ENCODE data around the gene HPSE.
A peak's percentile ranks its signal among the peaks of the same experiment; 100 is the strongest.

HPSE gene

DNA sequence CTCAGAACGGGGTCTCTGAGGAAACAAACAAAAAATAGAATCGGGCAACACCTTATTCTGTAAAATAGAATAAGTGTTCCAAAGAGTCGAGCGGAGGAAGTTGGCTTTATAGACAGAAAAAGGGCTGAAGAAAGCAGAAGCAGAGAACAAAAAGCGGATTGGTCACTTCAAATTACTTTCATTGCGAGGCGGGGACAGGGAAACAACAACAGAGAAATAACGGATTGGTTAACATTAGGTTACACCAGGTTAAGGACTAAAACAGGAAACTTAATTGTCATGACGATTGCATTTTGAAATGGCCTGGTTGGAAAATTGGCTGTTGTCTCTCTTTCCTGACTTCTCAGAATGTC, 49.6 kb downstream of the HPSE start:
- H3K9me3 ChIP-seq (ENCODE audit: insufficient read depth, low read length), result no peaks in the 10 kb centered on the region
- H3K27ac ChIP-seq (ENCODE audit: low read length), result peak overlapping the region; percentile 18; the same call in 1 of the 2 replicates
- H3K79me2 ChIP-seq (ENCODE audit: low read length), result peaks cover 11% of the 10 kb centered on the region; the same call in 1 of the 2 replicates
- peak overlapping the region; percentile 77 for H3K9ac ChIP-seq (ENCODE audit: low read length)
- peaks cover 33% of the 10 kb centered on the region for H3K4me1 ChIP-seq (ENCODE audit: low read length)
- peak overlapping the region; percentile 77 for H3K4me3 ChIP-seq (ENCODE audit: low read length)
- no peak for TF ChIP-seq EZH2phosphoT487 (IDR thresholded peaks at IDR 0.05; ENCODE audit: low read depth)
- TF ChIP-seq, protein P1, sequence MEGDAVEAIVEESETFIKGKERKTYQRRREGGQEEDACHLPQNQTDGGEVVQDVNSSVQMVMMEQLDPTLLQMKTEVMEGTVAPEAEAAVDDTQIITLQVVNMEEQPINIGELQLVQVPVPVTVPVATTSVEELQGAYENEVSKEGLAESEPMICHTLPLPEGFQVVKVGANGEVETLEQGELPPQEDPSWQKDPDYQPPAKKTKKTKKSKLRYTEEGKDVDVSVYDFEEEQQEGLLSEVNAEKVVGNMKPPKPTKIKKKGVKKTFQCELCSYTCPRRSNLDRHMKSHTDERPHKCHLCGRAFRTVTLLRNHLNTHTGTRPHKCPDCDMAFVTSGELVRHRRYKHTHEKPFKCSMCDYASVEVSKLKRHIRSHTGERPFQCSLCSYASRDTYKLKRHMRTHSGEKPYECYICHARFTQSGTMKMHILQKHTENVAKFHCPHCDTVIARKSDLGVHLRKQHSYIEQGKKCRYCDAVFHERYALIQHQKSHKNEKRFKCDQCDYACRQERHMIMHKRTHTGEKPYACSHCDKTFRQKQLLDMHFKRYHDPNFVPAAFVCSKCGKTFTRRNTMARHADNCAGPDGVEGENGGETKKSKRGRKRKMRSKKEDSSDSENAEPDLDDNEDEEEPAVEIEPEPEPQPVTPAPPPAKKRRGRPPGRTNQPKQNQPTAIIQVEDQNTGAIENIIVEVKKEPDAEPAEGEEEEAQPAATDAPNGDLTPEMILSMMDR (IDR thresholded peaks at IDR 0.05; ENCODE audit: low read depth, low read length), result no peak
- no peaks in the 10 kb centered on the region for H3K27me3 ChIP-seq (ENCODE audit: low read depth, low read length)
- peak overlapping the region; percentile 91 for H2AFZ ChIP-seq (ENCODE audit: low read depth, low read length)
- no peaks in the 10 kb centered on the region for H3K36me3 ChIP-seq (replicated peaks; ENCODE audit: low read depth, low read length)
- peaks cover 7% of the 10 kb centered on the region; the same call in 1 of the 2 replicates for H4K20me1 ChIP-seq (ENCODE audit: insufficient read depth, low read length)
- peak overlapping the region; percentile 78 for H3K4me2 ChIP-seq (ENCODE audit: low read length)

DNA sequence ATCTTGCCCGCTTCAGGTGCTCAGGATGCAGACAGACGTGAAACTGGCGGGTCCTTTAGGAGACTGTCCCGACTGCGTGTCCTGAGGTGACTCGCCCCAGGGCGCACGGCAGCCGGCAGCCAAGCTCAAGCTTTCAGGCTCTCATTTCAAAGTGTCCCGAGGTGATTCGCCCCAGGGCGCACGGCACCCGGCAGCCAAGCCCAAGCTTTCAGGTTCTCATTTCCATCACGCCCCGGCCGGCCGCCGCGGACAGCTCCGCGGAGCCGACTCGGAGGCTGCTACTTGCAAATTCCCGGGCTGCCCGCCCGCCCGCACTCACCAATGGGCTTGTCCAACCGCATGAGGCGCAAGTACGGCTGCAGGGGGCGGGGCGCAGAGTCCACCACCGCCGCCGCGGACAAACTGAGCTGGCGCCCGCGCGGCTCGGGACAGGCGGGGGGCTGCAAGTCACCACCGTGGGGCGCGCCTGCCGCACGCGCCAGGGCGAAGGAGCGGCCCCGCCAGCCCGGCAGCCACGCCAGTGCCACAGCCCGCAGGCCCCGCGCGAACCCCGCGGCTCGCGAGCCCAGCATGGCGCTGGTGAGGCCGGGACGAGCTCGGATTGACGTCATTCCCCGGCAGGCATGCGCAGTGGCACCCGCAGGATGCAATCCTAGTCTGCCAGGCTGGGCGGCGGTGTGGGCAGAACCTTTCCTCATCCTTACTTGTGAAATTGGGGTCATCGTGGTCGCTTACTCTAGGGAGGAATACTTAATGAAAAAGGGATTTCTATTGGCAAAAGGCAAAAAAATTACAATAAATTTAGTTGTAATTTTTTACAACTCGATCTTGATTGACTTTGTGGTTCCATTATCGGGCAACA, 50.2 kb downstream of the HPSE start, which contains the start of gene COQ2:
Gene COQ2, minus strand, starts transcription at position 606 of the 862 bp plus-strand sequence. Its CDS starts 34 bp downstream, at position 572.
- Histone ChIP-seq H3K4me3 (ENCODE audit: low read length) (peak within 1 kb of the TSS; percentile 77), H4K20me1 (ENCODE audit: insufficient read depth, low read length) (peaks cover 7% of the 10 kb centered on the region; the same call in 1 of the 2 replicates), H3K4me2 (ENCODE audit: low read length) (peak within 1 kb of the TSS; percentile 78), H3K9me3 (ENCODE audit: insufficient read depth, low read length) (no peaks in the 10 kb centered on the region), H3K27ac (ENCODE audit: low read length) (peak within 1 kb of the TSS; percentile 33), H3K4me1 (ENCODE audit: low read length) (peaks cover 33% of the 10 kb centered on the region), H3K36me3 (replicated peaks; ENCODE audit: low read depth, low read length) (no peaks in the 10 kb centered on the region), H3K9ac (ENCODE audit: low read length) (peak within 1 kb of the TSS; percentile 77), H2AFZ (ENCODE audit: low read depth, low read length) (peak within 1 kb of the TSS; percentile 91), H3K27me3 (ENCODE audit: low read depth, low read length) (no peaks in the 10 kb centered on the region), H3K79me2 (ENCODE audit: low read length) (peaks cover 11% of the 10 kb centered on the region; the same call in 1 of the 2 replicates)
- TF ChIP-seq, protein P1 (IDR thresholded peaks at IDR 0.05; ENCODE audit: low read depth, low read length), result 0 out of 2 replicates have a peak, but pooled peaks have one; percentile 12
- no peak for TF ChIP-seq EZH2phosphoT487 (IDR thresholded peaks at IDR 0.05; ENCODE audit: low read depth)

DNA sequence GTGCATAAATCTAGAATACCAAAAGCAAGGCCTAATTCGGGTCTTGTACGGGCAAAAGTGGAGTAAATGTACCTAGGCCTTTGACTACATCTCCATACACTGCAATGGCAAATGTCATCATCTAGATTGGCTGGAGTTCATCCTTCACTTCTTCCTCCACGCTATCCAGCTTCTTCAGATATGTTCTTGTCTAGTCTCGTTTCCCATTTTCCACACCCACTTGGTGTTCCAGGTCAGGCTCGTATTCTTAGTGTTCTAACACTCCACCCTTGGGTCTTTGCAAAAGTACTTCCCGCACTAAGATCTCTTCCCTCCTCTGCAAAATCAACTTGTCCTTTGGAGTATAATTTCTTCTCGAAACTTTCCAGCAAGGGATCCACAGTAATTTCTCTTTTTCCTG, 51.5 kb downstream of the HPSE start:
- no peak overlapping the region; the same call in 1 of the 2 replicates for H3K9ac ChIP-seq (ENCODE audit: low read length)
- TF ChIP-seq EZH2phosphoT487 (IDR thresholded peaks at IDR 0.05; ENCODE audit: low read depth), result no peak
- TF ChIP-seq, protein P1 (IDR thresholded peaks at IDR 0.05; ENCODE audit: low read depth, low read length), result no peak
- peak overlapping the region; percentile 73 for H3K4me2 ChIP-seq (ENCODE audit: low read length)
- peaks cover 33% of the 10 kb centered on the region for H3K4me1 ChIP-seq (ENCODE audit: low read length)
- H3K27me3 ChIP-seq (ENCODE audit: low read depth, low read length), result no peaks in the 10 kb centered on the region
- H3K9me3 ChIP-seq (ENCODE audit: insufficient read depth, low read length), result no peaks in the 10 kb centered on the region
- H3K4me3 ChIP-seq (ENCODE audit: low read length), result peak overlapping the region; percentile 77; the same call in 1 of the 2 replicates
- peaks cover 11% of the 10 kb centered on the region; the same call in 1 of the 2 replicates for H3K79me2 ChIP-seq (ENCODE audit: low read length)
- H3K27ac ChIP-seq (ENCODE audit: low read length), result no peak overlapping the region
- no peak overlapping the region for H2AFZ ChIP-seq (ENCODE audit: low read depth, low read length)
- H3K36me3 ChIP-seq (replicated peaks; ENCODE audit: low read depth, low read length), result peaks cover 7% of the 10 kb centered on the region
- peaks cover 7% of the 10 kb centered on the region; the same call in 1 of the 2 replicates for H4K20me1 ChIP-seq (ENCODE audit: insufficient read depth, low read length)

DNA sequence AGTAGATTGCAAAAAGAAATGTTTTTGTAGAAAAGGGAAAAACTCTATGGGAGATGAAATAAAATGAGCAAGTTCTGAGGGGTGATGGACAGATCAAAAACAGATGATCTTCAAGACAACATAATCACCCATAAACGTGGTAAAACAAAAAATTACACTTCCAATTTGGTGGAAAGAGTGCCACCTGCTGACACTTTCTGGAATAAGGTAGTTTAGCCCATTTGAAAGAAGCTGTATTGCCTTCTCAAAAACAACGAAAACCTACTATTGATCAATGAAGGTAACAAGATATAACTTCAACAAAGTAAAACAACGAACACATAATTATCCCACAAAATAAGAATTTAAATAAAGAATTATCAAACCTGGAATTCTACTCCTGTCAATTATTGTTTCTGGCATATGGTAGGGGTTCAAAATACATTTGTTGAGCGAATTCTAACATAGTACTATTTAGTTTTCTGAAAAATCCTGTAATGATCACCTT, 52.6 kb downstream of the HPSE start:
- Histone ChIP-seq H3K4me3 (ENCODE audit: low read length) (peak overlapping the region; percentile 35; the same call in 1 of the 2 replicates), H3K27me3 (ENCODE audit: low read depth, low read length) (no peaks in the 10 kb centered on the region), H3K36me3 (replicated peaks; ENCODE audit: low read depth, low read length) (peaks cover 15% of the 10 kb centered on the region), H3K27ac (ENCODE audit: low read length) (no peak overlapping the region), H3K9ac (ENCODE audit: low read length) (0 out of 2 replicates have a peak overlapping the region, but pooled peaks have one; percentile 7), H3K4me2 (ENCODE audit: low read length) (peak overlapping the region; percentile 52), H2AFZ (ENCODE audit: low read depth, low read length) (no peak overlapping the region), H3K79me2 (ENCODE audit: low read length) (peaks cover 11% of the 10 kb centered on the region; the same call in 1 of the 2 replicates), H3K9me3 (ENCODE audit: insufficient read depth, low read length) (no peaks in the 10 kb centered on the region), H4K20me1 (ENCODE audit: insufficient read depth, low read length) (peaks cover 7% of the 10 kb centered on the region; the same call in 1 of the 2 replicates), H3K4me1 (ENCODE audit: low read length) (peaks cover 36% of the 10 kb centered on the region)
- TF ChIP-seq, protein P1 (IDR thresholded peaks at IDR 0.05; ENCODE audit: low read depth, low read length), result peak; percentile 79
- no peak for TF ChIP-seq EZH2phosphoT487 (IDR thresholded peaks at IDR 0.05; ENCODE audit: low read depth)

Data from OCI-LY3 (cell line).